Left ventricle myocardium superior (tissue), 1 donor: Measurements from ENCODE around the gene KCNN1. TPM values are rescaled to one million over a fixed set of nuclear protein-coding genes. Genes with fewer than 3 reads are reported as not detected.
"Not testable (repeated sequence)": the region's sequence is repeated elsewhere in the genome, so short reads cannot be mapped to it uniquely, and the experiment has no call there.

Experiments
- ATAC-seq: fragments of 200-7000 bp; cut with Tn5 transposase; one replicate; pipeline ENCODE4 v1.9.1; 2020; ENCODE audit warnings: mild to moderate bottlenecking, moderate library complexity
- DNase-seq: peaks from one replicate; pipeline ENCODE4 v3.0.0-alpha.2; 2020
- intact Hi-C: fragments of 100-400 bp; cut with micrococcal nuclease; formaldehyde crosslinking; loops from one replicate; pipeline ENCODE4 v1.11.0; 2022
- total RNA-seq: library from RNA; stranded (reverse); fragmentation: NEBNext Ultra II Directional; extraction: Animal tissue kit (Norgen Biotek cat#: 25700); gene quantifications from one replicate; pipeline ENCODE4 v1.2.1, GENCODE V29; 2021
- donor health status: DM: no; HTN: yes; CAD: no; lungs with severe emphysema.

KCNN1 gene
- total RNA-seq, 1 donor from 2014 or later: not detected

DNA sequence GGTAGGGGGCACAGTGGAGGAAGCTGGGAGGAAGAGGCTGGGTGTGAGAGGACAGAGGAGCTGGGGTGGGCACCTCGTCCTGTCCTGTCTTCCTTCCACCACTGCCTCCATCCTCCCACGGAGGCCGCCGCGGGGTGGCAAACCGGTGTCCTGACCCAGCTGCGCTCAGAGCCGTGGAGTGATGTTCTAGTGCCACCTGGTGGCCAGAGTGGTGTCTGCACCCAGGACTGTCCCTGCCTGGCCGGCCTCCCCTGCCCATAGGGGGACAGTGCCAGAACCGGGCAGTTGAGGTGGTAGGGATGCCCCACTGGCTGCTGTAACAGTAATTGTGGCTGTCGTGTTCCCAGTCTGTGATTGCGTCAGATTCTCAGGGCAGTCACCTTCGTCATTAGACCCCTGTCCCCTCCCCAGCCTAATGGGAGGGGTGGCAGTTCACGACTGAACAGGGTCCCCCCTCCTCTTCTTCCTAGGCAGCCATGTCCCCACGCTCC, 30.0 kb downstream of the KCNN1 start:
- intact Hi-C loops: loop anchor here (5.0 kb wide), 1 partner anchor 60 kb away; no protein-coding TSS in a partner anchor
- DNase-seq (peak; percentile 90), ATAC-seq (peak; percentile 78)

- ATAC-seq (no peak), DNase-seq (no peak)
- intact Hi-C loops: loop anchor here (5.0 kb wide), 1 partner anchor 61 kb away; no protein-coding TSS in a partner anchor
Measured at GRCh38 chr19:17997969-17998826, 31.3 kb downstream of the KCNN1 start.

DNA sequence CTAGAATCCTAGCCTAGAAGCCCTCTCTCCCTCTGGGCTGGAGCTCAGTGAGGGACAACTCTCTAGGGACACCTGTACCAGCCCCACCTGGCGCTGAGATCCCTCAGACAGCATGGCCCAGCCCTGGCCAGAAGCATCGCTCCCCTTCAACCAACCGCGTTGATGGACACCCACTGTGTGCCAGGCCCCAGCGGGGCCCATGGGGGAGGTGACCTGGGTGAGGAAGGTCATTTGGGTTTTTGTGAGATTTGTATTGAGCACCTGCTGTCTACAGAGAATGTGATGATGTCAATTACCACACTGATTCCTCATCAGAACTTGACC, 31.9 kb downstream of the KCNN1 start:
- no peak for DNase-seq
- intact Hi-C loops: loop anchor here (5.0 kb wide), 1 partner anchor 61 kb away; no protein-coding TSS in a partner anchor
- no peak for ATAC-seq

GRCh38 chr19:17999684-18000479, 33.0 kb downstream of the KCNN1 start:
- DNase-seq: peak; percentile 36

GRCh38 chr19:18000480-18000914, 33.6 kb downstream of the KCNN1 start:
- no peak for ATAC-seq
- no peak for DNase-seq
- intact Hi-C loops: no loop called here

More at GRCh38 chr19:17999684-18000479, 33.0 kb downstream of the KCNN1 start:
- ATAC-seq: no peak
- intact Hi-C loops: loop anchor here (5.0 kb wide), 1 partner anchor 63 kb away; no protein-coding TSS in a partner anchor

DNA sequence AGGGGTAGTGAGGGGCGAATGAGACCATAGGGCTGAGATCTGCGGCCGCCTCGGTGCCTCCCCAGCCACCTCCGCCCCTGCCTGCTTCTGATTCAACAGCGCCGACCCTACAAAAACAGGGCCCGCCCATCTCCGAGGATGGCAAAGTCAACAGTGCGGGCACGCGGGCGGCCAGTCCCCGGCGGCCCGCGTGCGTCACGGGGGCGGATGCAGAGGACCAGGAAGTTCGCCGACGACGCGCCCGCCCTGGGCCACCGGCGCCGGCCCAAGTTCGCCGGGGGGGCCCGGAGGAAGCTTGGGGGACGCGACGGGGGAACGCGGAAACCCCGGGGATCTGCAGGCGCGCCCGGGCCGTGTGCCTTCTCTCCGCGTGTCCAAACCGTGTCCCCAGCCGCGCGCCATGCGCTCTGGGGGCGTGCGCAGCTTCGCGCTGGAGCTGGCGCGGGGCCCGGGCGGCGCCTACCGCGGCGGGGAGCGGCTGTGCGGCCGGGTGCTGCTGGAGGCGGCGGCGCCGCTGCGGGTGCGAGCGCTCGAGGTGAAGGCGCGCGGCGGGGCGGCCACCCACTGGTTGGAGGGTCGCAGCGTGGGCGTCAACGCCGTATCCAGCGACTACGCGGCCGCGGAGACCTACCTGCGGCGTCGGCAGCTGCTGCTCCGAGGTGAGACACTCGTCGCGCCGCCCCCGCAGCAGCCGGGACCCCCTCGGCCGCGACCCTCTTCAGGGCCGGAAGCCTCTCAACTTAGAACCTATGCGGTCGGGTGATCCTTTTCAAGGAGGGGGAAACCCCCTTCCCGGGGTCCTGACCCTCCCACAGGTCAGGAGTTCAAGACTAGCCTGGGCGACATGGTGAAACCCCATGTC, 34.2 kb downstream of the KCNN1 start:
- ATAC-seq: peak; percentile 89
- peak; percentile 93 for DNase-seq
- intact Hi-C loops: no loop called here

GRCh38 chr19:18001777-18002345, 35.0 kb downstream of the KCNN1 start:
- intact Hi-C loops: no loop called here
- DNase-seq: no peak
- ATAC-seq: no peak

- DNase-seq (peak; percentile 63), ATAC-seq (no peak)
- intact Hi-C loops: no loop called here
Measured at GRCh38 chr19:18002347-18002850, 35.5 kb downstream of the KCNN1 start.

GRCh38 chr19:18005750-18006149, 38.8 kb downstream of the KCNN1 start:
- not testable (repeated sequence) for DNase-seq, ATAC-seq
- intact Hi-C loops: loop anchor here (2.0 kb wide), 1 partner anchor 51 kb away; no protein-coding TSS in a partner anchor

GRCh38 chr19:18007044-18007916, 40.4 kb downstream of the KCNN1 start:
- intact Hi-C loops: loop anchor here (2.0 kb wide), 1 partner anchor 50 kb away; no protein-coding TSS in a partner anchor
- DNase-seq (peak; percentile 90), ATAC-seq (peak; percentile 88)

GRCh38 chr19:18007917-18008673, 41.2 kb downstream of the KCNN1 start, which contains the start of gene ARRDC2:
ARRDC2 (plus strand) TSS chr19:18008170; CDS start chr19:18008311, 141 bp downstream.
- peak; percentile 93 for ATAC-seq
- peak; percentile 95 for DNase-seq
- intact Hi-C loops: loop anchor here (2.0 kb wide), 1 partner anchor 49 kb away; no protein-coding TSS in a partner anchor

GRCh38 chr19:18008814-18009213, 41.9 kb downstream of the KCNN1 start:
- DNase-seq (peak; percentile 31), ATAC-seq (no peak)
- intact Hi-C loops: no loop called here

GRCh38 chr19:18009412-18010066, 42.6 kb downstream of the KCNN1 start:
- no peak for ATAC-seq
- DNase-seq: peak; percentile 35
- intact Hi-C loops: no loop called here

DNA sequence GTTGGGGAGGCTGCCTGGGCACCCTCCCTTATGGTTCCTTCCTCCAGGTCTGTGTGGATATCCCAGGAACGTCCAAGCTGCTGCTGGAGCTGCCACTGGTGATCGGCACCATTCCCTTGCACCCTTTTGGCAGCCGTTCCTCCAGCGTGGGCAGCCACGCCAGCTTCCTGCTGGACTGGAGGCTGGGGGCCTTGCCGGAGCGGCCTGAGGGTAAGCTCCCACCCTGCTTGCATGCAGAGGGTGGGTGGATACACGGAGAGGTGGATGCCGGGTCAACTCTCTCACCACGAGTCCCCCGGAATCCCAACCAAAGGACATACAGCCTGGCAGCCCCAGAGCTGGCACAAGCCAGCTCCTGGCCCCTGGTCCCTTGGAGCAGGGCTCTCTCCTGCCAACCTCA, 43.2 kb downstream of the KCNN1 start:
- DNase-seq: no peak
- ATAC-seq: no peak
- intact Hi-C loops: no loop called here

GRCh38 chr19:18013210-18014111, 46.6 kb downstream of the KCNN1 start:
- intact Hi-C loops: no loop called here
- DNase-seq: peak; percentile 33
- peak; percentile 30 for ATAC-seq
